ENCODE data around the gene SGK2. TPM values are rescaled to one million over a fixed set of nuclear protein-coding genes. Genes with fewer than 3 reads are reported as not detected.
A peak's percentile ranks its signal among the peaks of the same experiment; 100 is the strongest.

The SGK2 gene
- total RNA-seq, 2 donors from 2014 or later = 14.3 to 21.4 TPM

DNA sequence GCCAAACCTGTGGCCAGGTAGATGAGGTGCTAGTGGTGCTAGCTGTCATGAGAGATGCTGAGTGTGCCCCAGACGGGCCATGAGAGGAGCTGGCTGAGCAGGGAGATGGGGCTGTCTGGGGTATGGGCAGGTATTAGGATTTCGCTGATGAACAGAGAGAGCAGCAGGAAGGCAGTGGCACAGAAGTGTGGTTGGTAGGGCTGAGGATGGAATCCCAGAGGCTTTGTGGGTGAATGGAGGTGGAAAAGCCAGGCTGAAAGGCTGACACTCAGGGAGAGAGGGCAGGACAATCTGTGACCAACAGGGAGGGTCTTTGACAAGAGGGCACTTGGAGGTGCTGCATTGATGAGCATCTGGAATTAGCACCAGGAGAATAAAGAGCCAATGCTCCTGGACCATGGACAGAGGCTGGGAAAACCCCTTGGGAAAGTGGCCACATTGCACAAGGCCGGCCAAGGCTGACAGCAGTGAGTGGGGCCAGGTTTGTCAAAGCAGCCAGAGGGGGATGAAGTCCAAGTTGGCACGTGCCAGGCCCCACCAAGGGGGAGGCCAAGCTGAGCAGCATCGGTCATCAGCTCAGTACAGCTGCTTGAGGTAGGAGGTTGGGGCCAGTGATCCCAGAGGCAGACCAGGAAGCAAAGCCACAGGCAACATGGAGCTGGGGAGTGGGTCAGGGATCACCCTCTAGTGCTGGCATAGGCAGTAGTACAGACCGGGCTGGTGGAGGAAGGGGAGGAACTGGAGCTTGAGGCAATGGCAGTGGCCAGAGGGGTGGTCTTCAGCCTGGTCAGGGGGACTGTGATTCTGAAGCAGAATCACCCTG, 19.7 kb upstream of the SGK2 start:
- Histone ChIP-seq H3K27me3 (no peaks in the 10 kb centered on the region), H3K36me3 (replicated peaks in 1 of 2; ENCODE audit: insufficient read depth in 1 of 2, low read depth in 2 of 2) (no peaks in the 10 kb centered on the region), H3K27ac (peak overlapping the region in 1 of 4 donors; percentile 44), H3K4me3 (no peak overlapping the region), H3K9me3 (no peaks in the 10 kb centered on the region), H3K4me1 (peaks cover 15% of the 10 kb centered on the region)
- WGBS, 2 donors = 30 to 47% methylated on average over 4 to 6 of the region's 6 CpGs
- intact Hi-C loops (cut with DNase I) = loop anchor here (10.0 kb wide), 2 partner anchors 56 to 146 kb away; partner anchors contain the start of gene IFT52
- DNase-seq (peak; percentile 64 to 84 (median 80)), ATAC-seq (peak; percentile 72)
- TF ChIP-seq POLR2A (IDR thresholded peaks at IDR 0.05) = no peak
- no peak for TF ChIP-seq CTCF (IDR thresholded peaks at IDR 0.05)

DNA sequence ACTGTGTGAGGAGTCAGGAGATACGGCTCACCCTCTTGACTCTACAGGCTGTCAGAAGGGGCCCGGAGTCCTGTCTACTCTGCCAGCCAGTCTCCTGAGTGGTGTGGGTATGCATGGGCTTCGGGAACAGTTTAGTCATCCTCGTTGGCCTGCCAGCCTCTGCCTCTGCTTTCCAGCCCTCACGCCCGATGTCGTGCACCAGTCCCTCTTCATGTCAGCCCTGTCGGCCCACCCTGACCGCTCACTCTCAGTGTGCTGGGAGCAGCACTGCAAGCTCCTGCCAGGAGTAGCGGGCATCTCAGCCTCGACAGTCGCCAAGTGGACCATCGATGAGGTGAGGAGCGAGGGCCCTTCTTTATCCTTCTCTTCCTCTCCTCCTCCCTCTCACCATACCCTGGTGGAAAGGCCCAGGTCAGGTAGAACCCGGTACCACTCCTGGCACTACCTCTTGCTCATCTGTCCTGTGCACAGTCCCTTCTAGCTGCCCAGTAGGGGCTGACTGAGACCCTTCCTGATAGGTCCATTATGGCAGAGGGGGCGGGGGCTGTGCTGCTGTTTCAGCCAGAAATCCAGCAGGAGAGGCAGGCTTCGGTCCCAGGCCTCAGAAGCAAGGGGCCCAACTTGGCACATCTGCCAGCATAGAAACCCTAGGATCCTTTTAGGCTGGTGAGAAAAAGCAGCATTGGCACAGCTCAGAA, 18.7 kb upstream of the SGK2 start:
- intact Hi-C loops (cut with DNase I) = loop anchor here (10.0 kb wide), 2 partner anchors 55 to 145 kb away; partner anchors contain the start of gene IFT52
- no peaks in the 10 kb centered on the region for H3K36me3 ChIP-seq (replicated peaks in 1 of 2; ENCODE audit: insufficient read depth in 1 of 2, low read depth in 2 of 2)
- H3K9me3 ChIP-seq = no peaks in the 10 kb centered on the region
- DNase-seq (no peak), ATAC-seq (no peak)
- no peak overlapping the region for H3K4me3 ChIP-seq
- H3K27ac ChIP-seq = no peak overlapping the region
- H3K4me1 ChIP-seq = peaks cover 15% of the 10 kb centered on the region
- H3K27me3 ChIP-seq = no peaks in the 10 kb centered on the region
- 92 to 95% methylated on average over 16 to 17 of the region's 17 CpGs for WGBS, 2 donors
- TF ChIP-seq POLR2A (IDR thresholded peaks at IDR 0.05) = no peak
- no peak for TF ChIP-seq CTCF (IDR thresholded peaks at IDR 0.05)

GRCh38 chr20:43540673-43541060, 18.2 kb upstream of the SGK2 start:
- DNase-seq (no peak), ATAC-seq (no peak)
- intact Hi-C loops (cut with DNase I) = no loop called here
- H3K27ac ChIP-seq = no peak overlapping the region
- no peaks in the 10 kb centered on the region for H3K36me3 ChIP-seq (replicated peaks in 1 of 2; ENCODE audit: insufficient read depth in 1 of 2, low read depth in 2 of 2)
- peaks cover 15% of the 10 kb centered on the region for H3K4me1 ChIP-seq
- WGBS, 2 donors = 97% methylated on average over 7 of the region's 7 CpGs
- TF ChIP-seq POLR2A (IDR thresholded peaks at IDR 0.05) = no peak
- no peak for TF ChIP-seq CTCF (IDR thresholded peaks at IDR 0.05)
- H3K27me3 ChIP-seq = no peaks in the 10 kb centered on the region
- no peak overlapping the region for H3K4me3 ChIP-seq
- no peaks in the 10 kb centered on the region for H3K9me3 ChIP-seq

GRCh38 chr20:43541214-43541613, 17.6 kb upstream of the SGK2 start:
- intact Hi-C loops (cut with DNase I) = no loop called here
- no peak for ATAC-seq
- TF ChIP-seq POLR2A (IDR thresholded peaks at IDR 0.05) = no peak
- Histone ChIP-seq H3K27ac (no peak overlapping the region), H3K4me1 (peaks cover 15% of the 10 kb centered on the region), H3K4me3 (no peak overlapping the region), H3K36me3 (replicated peaks in 1 of 2; ENCODE audit: insufficient read depth in 1 of 2, low read depth in 2 of 2) (no peaks in the 10 kb centered on the region), H3K27me3 (no peaks in the 10 kb centered on the region), H3K9me3 (no peaks in the 10 kb centered on the region)
- WGBS, 2 donors = 67% methylated on average over 2 of the region's 2 CpGs
- no peak for DNase-seq

DNA sequence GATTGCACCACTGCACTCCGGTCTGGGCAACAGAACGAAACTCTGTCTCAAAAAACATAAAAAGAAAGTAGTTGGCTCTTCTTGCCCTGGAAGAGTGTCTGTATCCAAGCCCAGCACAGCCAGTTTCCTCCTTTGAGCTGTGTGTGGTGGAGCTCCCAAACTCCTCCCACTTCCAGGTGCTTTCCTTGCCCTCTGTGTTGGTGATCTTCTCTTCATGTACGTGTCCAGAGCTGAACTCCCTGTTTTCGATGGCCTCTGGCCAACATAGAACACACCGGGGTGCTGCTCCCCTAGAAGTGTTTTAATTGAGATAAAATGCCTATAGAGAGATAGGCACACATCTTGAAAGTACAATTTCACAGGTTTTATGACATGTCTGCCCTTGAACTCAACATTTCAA, 16.7 kb upstream of the SGK2 start:
- Histone ChIP-seq H3K9me3 (no peaks in the 10 kb centered on the region), H3K4me1 (peaks cover 15% of the 10 kb centered on the region), H3K36me3 (replicated peaks in 1 of 2; ENCODE audit: insufficient read depth in 1 of 2, low read depth in 2 of 2) (no peaks in the 10 kb centered on the region), H3K4me3 (no peak overlapping the region), H3K27ac (no peak overlapping the region), H3K27me3 (no peaks in the 10 kb centered on the region)
- no peak for ATAC-seq
- TF ChIP-seq CTCF (IDR thresholded peaks at IDR 0.05) (no peak), POLR2A (IDR thresholded peaks at IDR 0.05) (no peak)
- intact Hi-C loops (cut with DNase I) = no loop called here
- 65 to 70% methylated on average over 5 of the region's 5 CpGs for WGBS, 2 donors
- no peak for DNase-seq
